Thoracic aorta (tissue), 2 donors: ENCODE measurements around the gene DNAH10. TPM values are rescaled to one million over a fixed set of nuclear protein-coding genes. Genes with fewer than 3 reads are reported as not detected.

ENCODE experiments used
- ATAC-seq: fragments of 150-250 bp; one replicate; pipeline ENCODE4 v1.8.0; 2017; ENCODE audit warnings: low read depth; ENCODE audit not compliant: insufficient number of reproducible peaks, low FRiP score
- DNase-seq: peaks from one replicate; pipeline ENCODE4 v3.0.0-alpha.2; 2020; ENCODE audit warnings: low spot score
- H3K27ac ChIP-seq, 2 donors: fragments of 200-600 bp; sonication (generic); 1 replicate in 1 of 2; 2 replicates in 1 of 2; pipeline ENCODE4 v1.5.1; 2016; ENCODE audit warnings: mild to moderate bottlenecking in 2 of 2, moderate library complexity in 2 of 2
- H3K27me3 ChIP-seq: fragments of 200-600 bp; sonication (generic); replicated peaks from 2 replicates; pipeline ENCODE4 v1.6.0; 2016; ENCODE audit warnings: mild to moderate bottlenecking; ENCODE audit not compliant: insufficient read depth
- H3K36me3 ChIP-seq: fragments of 200-600 bp; sonication (generic); one replicate; pipeline ENCODE4 v1.5.1; 2016
- H3K4me1 ChIP-seq, 2 donors: fragments of 200-600 bp; sonication (generic); 1 replicate in 1 of 2; 2 replicates in 1 of 2; pipeline versions ENCODE4 v1.5.1 to v1.6.0; 2016; ENCODE audit warnings: low read depth in 2 of 2, mild to moderate bottlenecking in 1 of 2; ENCODE audit not compliant: control insufficient read depth in 1 of 2
- H3K4me3 ChIP-seq: fragments of 200-600 bp; sonication (generic); 2 replicates; pipeline ENCODE4 v1.5.1; 2016; ENCODE audit warnings: mild to moderate bottlenecking
- H3K9me3 ChIP-seq: fragments of 200-600 bp; sonication (generic); 2 replicates; pipeline ENCODE4 v1.5.1; 2016
- CTCF ChIP-seq: fragments of 200-600 bp; sonication (generic); IDR thresholded peaks from one replicate; pipeline ENCODE4 v1.5.1; 2019; ENCODE audit warnings: antibody characterized with exemption
- total RNA-seq, 2 donors: library from RNA; depleted of rRNA; stranded (reverse); fragments of >200 nt; gene quantifications; one replicate each; pipeline versions ENCODE4 v1.1.0 to v1.2.3, GENCODE V29; 2016

The DNAH10 gene
- total RNA-seq, 2 donors from 2014 or later = under 0.01 to 0.14 TPM

GRCh38 chr12:123868791-123869190 is 106.7 kb downstream of the DNAH10 start:
- Histone ChIP-seq H3K27ac (no peak overlapping the region), H3K4me3 (no peak overlapping the region), H3K4me1 (no peaks in the 10 kb centered on the region), H3K27me3 (no peaks in the 10 kb centered on the region), H3K36me3 (no peaks in the 10 kb centered on the region), H3K9me3 (no peaks in the 10 kb centered on the region)
- ATAC-seq (no peak), DNase-seq (no peak)
- no peak for TF ChIP-seq CTCF

- no peak for DNase-seq
- ATAC-seq = no peak
- H3K4me3 ChIP-seq = no peak overlapping the region
- H3K27ac ChIP-seq = no peak overlapping the region
- H3K36me3 ChIP-seq = no peaks in the 10 kb centered on the region
- H3K9me3 ChIP-seq = no peaks in the 10 kb centered on the region
- no peaks in the 10 kb centered on the region for H3K4me1 ChIP-seq
- no peak for TF ChIP-seq CTCF
- H3K27me3 ChIP-seq = no peaks in the 10 kb centered on the region
Measured at GRCh38 chr12:123873793-123874192, 111.7 kb downstream of the DNAH10 start.

GRCh38 chr12:123877968-123878367 is 115.9 kb downstream of the DNAH10 start:
- Histone ChIP-seq H3K27me3 (no peaks in the 10 kb centered on the region), H3K9me3 (no peaks in the 10 kb centered on the region), H3K27ac (no peak overlapping the region), H3K36me3 (no peaks in the 10 kb centered on the region), H3K4me1 (no peaks in the 10 kb centered on the region), H3K4me3 (no peak overlapping the region)
- ATAC-seq (no peak), DNase-seq (no peak)
- no peak for TF ChIP-seq CTCF

DNA sequence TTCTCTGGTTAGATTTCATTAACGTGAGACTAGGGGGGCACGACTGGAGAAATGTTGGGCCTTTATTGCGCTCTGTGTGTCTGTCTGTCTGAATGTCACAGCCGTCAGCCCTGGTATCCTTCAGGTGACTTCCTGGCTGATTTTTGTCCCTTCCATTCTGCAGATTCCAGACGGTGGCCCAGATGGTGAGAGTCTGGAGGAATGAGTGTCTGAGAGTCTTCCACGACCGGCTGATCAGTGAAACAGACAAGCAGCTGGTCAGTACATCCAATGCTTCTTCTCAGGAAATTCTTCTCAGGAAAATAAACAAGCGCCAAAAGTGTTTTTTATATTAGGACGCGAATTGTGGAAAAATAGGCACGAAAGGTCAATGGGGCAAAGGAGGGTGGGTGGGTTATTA is 117.0 kb downstream of the DNAH10 start:
- Histone ChIP-seq H3K36me3 (no peaks in the 10 kb centered on the region), H3K4me1 (no peaks in the 10 kb centered on the region), H3K4me3 (no peak overlapping the region), H3K9me3 (no peaks in the 10 kb centered on the region), H3K27me3 (no peaks in the 10 kb centered on the region), H3K27ac (no peak overlapping the region)
- no peak for TF ChIP-seq CTCF
- ATAC-seq (no peak), DNase-seq (no peak)

DNA sequence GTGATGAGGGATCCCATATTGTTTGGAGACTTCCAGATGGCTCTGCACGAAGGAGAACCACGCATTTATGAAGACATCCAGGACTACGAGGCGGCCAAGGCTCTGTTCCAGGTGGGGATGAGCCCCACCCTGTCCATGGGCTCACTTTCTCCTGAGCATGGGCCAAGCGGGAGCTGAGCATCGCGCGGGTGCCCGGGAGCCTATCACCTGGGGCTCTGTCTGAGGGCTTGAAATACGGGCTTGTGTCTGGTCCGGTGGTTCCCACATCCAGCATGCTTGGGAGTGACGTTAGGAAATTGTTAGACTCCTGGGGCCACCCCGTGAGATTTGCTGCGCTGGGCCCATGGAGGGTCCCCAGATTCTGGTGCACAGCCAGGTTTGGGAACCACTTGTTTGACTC is 117.6 kb downstream of the DNAH10 start:
- Histone ChIP-seq H3K27me3 (no peaks in the 10 kb centered on the region), H3K4me3 (no peak overlapping the region), H3K27ac (no peak overlapping the region), H3K36me3 (no peaks in the 10 kb centered on the region), H3K4me1 (no peaks in the 10 kb centered on the region), H3K9me3 (no peaks in the 10 kb centered on the region)
- ATAC-seq = no peak
- no peak for TF ChIP-seq CTCF
- no peak for DNase-seq
